ENCODE data around the gene PHACTR1. TPM values are rescaled to one million over a fixed set of nuclear protein-coding genes. Genes with fewer than 3 reads are reported as not detected.

PHACTR1 gene
- total RNA-seq, 2 experiments from 2014 or later: 1.3 to 2.3 TPM

- POLR2A ChIA-PET: no interaction called here
- TF ChIP-seq, protein P1, sequence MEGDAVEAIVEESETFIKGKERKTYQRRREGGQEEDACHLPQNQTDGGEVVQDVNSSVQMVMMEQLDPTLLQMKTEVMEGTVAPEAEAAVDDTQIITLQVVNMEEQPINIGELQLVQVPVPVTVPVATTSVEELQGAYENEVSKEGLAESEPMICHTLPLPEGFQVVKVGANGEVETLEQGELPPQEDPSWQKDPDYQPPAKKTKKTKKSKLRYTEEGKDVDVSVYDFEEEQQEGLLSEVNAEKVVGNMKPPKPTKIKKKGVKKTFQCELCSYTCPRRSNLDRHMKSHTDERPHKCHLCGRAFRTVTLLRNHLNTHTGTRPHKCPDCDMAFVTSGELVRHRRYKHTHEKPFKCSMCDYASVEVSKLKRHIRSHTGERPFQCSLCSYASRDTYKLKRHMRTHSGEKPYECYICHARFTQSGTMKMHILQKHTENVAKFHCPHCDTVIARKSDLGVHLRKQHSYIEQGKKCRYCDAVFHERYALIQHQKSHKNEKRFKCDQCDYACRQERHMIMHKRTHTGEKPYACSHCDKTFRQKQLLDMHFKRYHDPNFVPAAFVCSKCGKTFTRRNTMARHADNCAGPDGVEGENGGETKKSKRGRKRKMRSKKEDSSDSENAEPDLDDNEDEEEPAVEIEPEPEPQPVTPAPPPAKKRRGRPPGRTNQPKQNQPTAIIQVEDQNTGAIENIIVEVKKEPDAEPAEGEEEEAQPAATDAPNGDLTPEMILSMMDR (IDR thresholded peaks at IDR 0.05): no peak
- no peak overlapping the region for H3K27ac Mint-ChIP-seq
- Histone ChIP-seq H3K36me3 (ENCODE audit: insufficient read depth, low read length) (peaks cover 15% of the 10 kb centered on the region), H3K9me3 (ENCODE audit: control insufficient read depth in 1 of 2, insufficient read depth in 1 of 2, low read length in 2 of 2) (peaks cover 20 to 32% of the 10 kb centered on the region in 2 experiments), H3K27ac (ENCODE audit: low read depth in 1 of 2, low read length in 2 of 2) (no peak overlapping the region), H3K4me1 (ENCODE audit: insufficient read depth, low read length) (no peaks in the 10 kb centered on the region), H3K27me3 (ENCODE audit: control insufficient read depth in 1 of 2, insufficient read depth in 2 of 2, low read length in 2 of 2) (no peaks in the 10 kb centered on the region), H3K4me3 (ENCODE audit: low read length) (no peak overlapping the region)
- DNase-seq (no peak), ATAC-seq (ENCODE audit: poor library complexity) (no peak)
- H3K4me1 Mint-ChIP-seq (ENCODE audit: low read depth): no peaks in the 10 kb centered on the region
- intact Hi-C loops (cut with DNase I, micrococcal nuclease): no loop called here
- H3K4me3 Mint-ChIP-seq: no peak overlapping the region
- H3K27me3 Mint-ChIP-seq: no peaks in the 10 kb centered on the region
- CTCF ChIA-PET: no interaction called here
- peaks cover 66% of the 10 kb centered on the region for H3K36me3 Mint-ChIP-seq (ENCODE audit: low read depth)
- peaks cover 3% of the 10 kb centered on the region for H3K9me3 Mint-ChIP-seq
These were observed 572.4 kb downstream of the PHACTR1 start for GRCh38 chr6:13288969-13289391.

- no peaks in the 10 kb centered on the region for H3K27me3 ChIP-seq (ENCODE audit: control insufficient read depth in 1 of 2, insufficient read depth in 2 of 2, low read length in 2 of 2)
- TF ChIP-seq, protein P1 (IDR thresholded peaks at IDR 0.05): no peak
- ChIA-PET CTCF (no interaction called here), POLR2A (no interaction called here)
- Mint-ChIP-seq H3K4me1 (ENCODE audit: low read depth) (no peaks in the 10 kb centered on the region), H3K4me3 (no peak overlapping the region), H3K9me3 (no peaks in the 10 kb centered on the region), H3K36me3 (ENCODE audit: low read depth) (peaks cover 75% of the 10 kb centered on the region), H3K27ac (no peak overlapping the region), H3K27me3 (no peaks in the 10 kb centered on the region)
- ATAC-seq (ENCODE audit: poor library complexity): no peak
- intact Hi-C loops (cut with DNase I, micrococcal nuclease): no loop called here
- peaks cover 23% of the 10 kb centered on the region for H3K36me3 ChIP-seq (ENCODE audit: insufficient read depth, low read length)
- no peak for DNase-seq
- no peaks in the 10 kb centered on the region for H3K4me1 ChIP-seq (ENCODE audit: insufficient read depth, low read length)
- H3K4me3 ChIP-seq (ENCODE audit: low read length): no peak overlapping the region
- no peak overlapping the region for H3K27ac ChIP-seq (ENCODE audit: low read depth in 1 of 2, low read length in 2 of 2)
- peaks cover 20 to 32% of the 10 kb centered on the region in 2 experiments for H3K9me3 ChIP-seq (ENCODE audit: control insufficient read depth in 1 of 2, insufficient read depth in 1 of 2, low read length in 2 of 2)
These were observed 573.3 kb downstream of the PHACTR1 start for GRCh38 chr6:13289789-13290318.

DNA sequence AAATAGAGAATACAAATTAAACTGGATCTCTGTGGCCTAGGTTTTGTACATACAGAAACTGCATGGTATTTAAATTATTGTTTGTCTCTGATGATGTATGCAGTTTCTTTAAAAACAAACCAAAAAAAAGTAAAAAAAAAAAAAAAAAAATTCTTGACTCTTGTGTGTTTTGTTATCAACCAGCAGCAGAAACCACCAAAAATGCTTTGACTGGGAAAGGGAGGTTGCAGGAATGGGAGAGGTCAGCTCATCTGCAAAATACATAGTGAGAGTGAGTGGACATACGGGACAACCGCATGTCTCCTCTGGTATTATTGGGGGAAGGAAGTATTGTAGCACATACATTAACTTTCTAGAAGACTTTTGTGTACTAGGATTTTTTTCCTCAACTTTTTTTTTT lies 573.8 kb downstream of the PHACTR1 start:
- Mint-ChIP-seq H3K4me3 (no peak overlapping the region), H3K9me3 (no peaks in the 10 kb centered on the region), H3K27me3 (no peaks in the 10 kb centered on the region), H3K36me3 (ENCODE audit: low read depth) (peaks cover 79% of the 10 kb centered on the region), H3K27ac (no peak overlapping the region), H3K4me1 (ENCODE audit: low read depth) (no peaks in the 10 kb centered on the region)
- TF ChIP-seq, protein P1 (IDR thresholded peaks at IDR 0.05): no peak
- Histone ChIP-seq H3K9me3 (ENCODE audit: control insufficient read depth in 1 of 2, insufficient read depth in 1 of 2, low read length in 2 of 2) (peaks cover 20 to 32% of the 10 kb centered on the region in 2 experiments), H3K4me3 (ENCODE audit: low read length) (no peak overlapping the region), H3K27ac (ENCODE audit: low read depth in 1 of 2, low read length in 2 of 2) (no peak overlapping the region), H3K27me3 (ENCODE audit: control insufficient read depth in 1 of 2, insufficient read depth in 2 of 2, low read length in 2 of 2) (no peaks in the 10 kb centered on the region), H3K4me1 (ENCODE audit: insufficient read depth, low read length) (no peaks in the 10 kb centered on the region), H3K36me3 (ENCODE audit: insufficient read depth, low read length) (peaks cover 28% of the 10 kb centered on the region)
- ChIA-PET POLR2A (no interaction called here), CTCF (interaction anchor here (0.6 kb wide), 1 partner anchor 980 kb away, joined by 4 read pairs; no protein-coding TSS in a partner anchor)
- intact Hi-C loops (cut with DNase I, micrococcal nuclease): no loop called here
- ATAC-seq (ENCODE audit: poor library complexity) (no peak), DNase-seq (no peak)

All from CD4-positive, alpha-beta T cell (primary cell).